H1 (cell line): ENCODE data around the gene HOMER2. TPM values are rescaled to one million over a fixed set of nuclear protein-coding genes. Genes with fewer than 3 reads are reported as not detected.

Source experiments
- CTCF ChIA-PET: fragments of 300-600 bp; sonication (Branson Sonifier 250); formaldehyde crosslinking; loops from one replicate; lab custom pipeline; 2021; ENCODE audit not compliant: partially characterized antibody; lab: Charles Lee
- POLR2A ChIA-PET: fragments of 300-600 bp; sonication (Branson Sonifier 250); formaldehyde crosslinking; loops from one replicate; lab custom pipeline; 2021; ENCODE audit warnings: inconsistent platforms; ENCODE audit not compliant: partially characterized antibody; lab: Charles Lee
- DNase-seq, 2 experiments: peaks; one replicate each; pipeline versions ENCODE4 v3.0.0 to v3.0.0-alpha.2; 2010 to 2022; ENCODE audit warnings: low spot score in 2 of 2, low read depth in 1 of 2, mixed read lengths in 1 of 2
- FAIRE-seq: peaks from 2 replicates; lab custom pipeline; 2011; peaks lifted over from hg19 to GRCh38; lab: Jason Lieb, UNC
- H2AFZ ChIP-seq: 2 replicates; pipeline ENCODE4 v1.8.1; 2012; ENCODE audit warnings: low read length, inconsistent platforms
- H2AK5ac ChIP-seq: 2 replicates; pipeline ENCODE4 v1.6.1; 2013; ENCODE audit warnings: low read depth, low read length
- H2BK120ac ChIP-seq: replicated peaks from 2 replicates; pipeline ENCODE3; 2013; ENCODE audit warnings: low read depth, low read length, inconsistent platforms
- H2BK12ac ChIP-seq: 2 replicates; pipeline ENCODE4 v1.6.1; 2013; ENCODE audit warnings: low read depth, low read length
- H2BK15ac ChIP-seq: 2 replicates; pipeline ENCODE4 v1.6.1; 2013; ENCODE audit warnings: low read length
- H2BK20ac ChIP-seq: 2 replicates; pipeline ENCODE4 v1.6.1; 2013; ENCODE audit warnings: low read length
- H2BK5ac ChIP-seq: 2 replicates; pipeline ENCODE4 v1.6.1; 2013; ENCODE audit warnings: low read depth, low read length
- H3K14ac ChIP-seq: 2 replicates; pipeline ENCODE4 v1.6.1; 2013; ENCODE audit warnings: inconsistent platforms; ENCODE audit not compliant: insufficient read length
- H3K18ac ChIP-seq: 2 replicates; pipeline ENCODE4 v1.6.1; 2013; ENCODE audit warnings: low read length; ENCODE audit errors: extremely low read depth
- H3K23ac ChIP-seq: 2 replicates; pipeline ENCODE4 v1.6.1; 2013; ENCODE audit warnings: inconsistent platforms; ENCODE audit not compliant: insufficient read length
- H3K23me2 ChIP-seq: 2 replicates; pipeline ENCODE4 v1.6.1; 2013; ENCODE audit warnings: low read depth, low read length
- H3K27ac ChIP-seq: 2 replicates; pipeline ENCODE4 v1.6.1; 2011; ENCODE audit warnings: low read depth, low read length, inconsistent platforms
- H3K27me3 ChIP-seq, 4 experiments: replicated peaks in 1 of 4; 1 replicate in 1 of 4; 2 replicates in 3 of 4; pipeline versions ENCODE4 v1.6.1 to v1.8.1; 2011 to 2013; ENCODE audit warnings: low read length in 3 of 4, mild to moderate bottlenecking in 3 of 4, inconsistent platforms in 2 of 4, mixed read lengths in 2 of 4, moderate library complexity in 1 of 4; ENCODE audit not compliant: control insufficient read depth in 3 of 4, insufficient read depth in 3 of 4; ENCODE audit errors: extremely low read depth in 1 of 4
- H3K36me3 ChIP-seq, 4 experiments: 2 replicates each; pipeline versions ENCODE4 v1.6.1 to v1.8.1; 2011 to 2013; ENCODE audit warnings: mild to moderate bottlenecking in 4 of 4, low read length in 3 of 4, moderate library complexity in 2 of 4, control low read depth in 1 of 4, inconsistent platforms in 1 of 4; ENCODE audit not compliant: insufficient read depth in 4 of 4, control insufficient read depth in 2 of 4
- H3K4ac ChIP-seq: replicated peaks from 2 replicates; pipeline ENCODE3; 2013; ENCODE audit warnings: low read length, low read depth, mixed read lengths, inconsistent platforms; ENCODE audit not compliant: insufficient read length
- H3K4me1 ChIP-seq, 4 experiments: replicated peaks in 1 of 4; 1 replicate in 1 of 4; 2 replicates in 3 of 4; pipeline versions ENCODE4 v1.6.1 to v1.8.1; 2011 to 2013; ENCODE audit warnings: low read length in 3 of 4, inconsistent platforms in 2 of 4, mixed read lengths in 1 of 4; ENCODE audit not compliant: insufficient read depth in 4 of 4, control insufficient read depth in 3 of 4
- H3K4me2 ChIP-seq, 2 experiments: 2 replicates each; pipeline versions ENCODE4 v1.6.1 to v1.8.1; 2011 to 2013; ENCODE audit warnings: low read depth in 2 of 2, low read length in 2 of 2, control low read depth in 1 of 2, inconsistent platforms in 1 of 2, mild to moderate bottlenecking in 1 of 2; ENCODE audit not compliant: insufficient read depth in 1 of 2
- H3K4me3 ChIP-seq, 4 experiments: fragments of 200-600, 300-600 bp in 1 of 4; sonication (generic), shearing (Covaris generic), sonication (Bioruptor Twin) in 1 of 4; 2 replicates each; pipeline versions ENCODE4 v1.5.1 to v1.8.1; 2011 to 2016; ENCODE audit warnings: low read length in 4 of 4, low read depth in 3 of 4, control low read depth in 2 of 4, inconsistent platforms in 2 of 4, mild to moderate bottlenecking in 2 of 4, mixed read lengths in 1 of 4, moderate library complexity in 1 of 4; ENCODE audit not compliant: insufficient read depth in 2 of 4; ENCODE audit errors: extremely low read depth in 1 of 4
- H3K56ac ChIP-seq: replicated peaks from 2 replicates; pipeline ENCODE3; 2013; ENCODE audit warnings: low read depth, mild to moderate bottlenecking, mixed read lengths, low read length, inconsistent platforms; ENCODE audit not compliant: insufficient read length
- H3K79me1 ChIP-seq: 2 replicates; pipeline ENCODE4 v1.6.1; 2013; ENCODE audit warnings: low read depth, low read length, control low read depth
- H3K79me2 ChIP-seq, 2 experiments: 2 replicates each; pipeline versions ENCODE4 v1.6.1 to v1.8.1; 2012 to 2013; ENCODE audit warnings: low read length in 2 of 2, mild to moderate bottlenecking in 2 of 2, inconsistent platforms in 1 of 2; ENCODE audit not compliant: insufficient read depth in 2 of 2, control insufficient read depth in 1 of 2
- H3K9ac ChIP-seq, 4 experiments: replicated peaks in 1 of 4; 1 replicate in 1 of 4; 2 replicates in 3 of 4; pipeline versions ENCODE4 v1.6.1 to v1.8.1; 2011 to 2013; ENCODE audit warnings: low read depth in 3 of 4, low read length in 3 of 4, control low read depth in 2 of 4, mild to moderate bottlenecking in 2 of 4, moderate library complexity in 2 of 4, inconsistent platforms in 1 of 4; ENCODE audit errors: extremely low read depth in 1 of 4
- H3K9me3 ChIP-seq, 2 experiments: 2 replicates each; pipeline versions ENCODE4 v1.6.1 to v1.8.1; 2012 to 2013; ENCODE audit warnings: mild to moderate bottlenecking in 2 of 2, moderate library complexity in 2 of 2, control low read depth in 1 of 2, inconsistent platforms in 1 of 2, low read depth in 1 of 2, low read length in 1 of 2, mixed read lengths in 1 of 2; ENCODE audit not compliant: insufficient read depth in 2 of 2
- H4K20me1 ChIP-seq, 2 experiments: replicated peaks in 1 of 2; 2 replicates each; pipeline versions ENCODE3 to v1.8.1; 2011 to 2013; ENCODE audit warnings: inconsistent platforms in 2 of 2, low read length in 2 of 2, mild to moderate bottlenecking in 1 of 2; ENCODE audit not compliant: insufficient read depth in 2 of 2, control insufficient read depth in 1 of 2
- H4K5ac ChIP-seq: 2 replicates; pipeline ENCODE4 v1.6.1; 2013; ENCODE audit warnings: low read length, low read depth, mixed read lengths, inconsistent platforms; ENCODE audit not compliant: insufficient read length
- H4K8ac ChIP-seq: 2 replicates; pipeline ENCODE4 v1.8.0; 2013; ENCODE audit warnings: mild to moderate bottlenecking, moderate library complexity, low read length, inconsistent platforms; ENCODE audit not compliant: insufficient read depth; ENCODE audit errors: extremely low read depth
- H4K91ac ChIP-seq: replicated peaks from 2 replicates; pipeline ENCODE3; 2013; ENCODE audit warnings: low read length, mixed read lengths, inconsistent platforms; ENCODE audit not compliant: insufficient read length
- ATF2 ChIP-seq: IDR thresholded peaks from 2 replicates; pipeline ENCODE4 v1.6.1; 2012; ENCODE audit warnings: low read length, inconsistent platforms
- CEBPB ChIP-seq: IDR thresholded peaks from 2 replicates; pipeline ENCODE4 v1.6.1; 2012; ENCODE audit warnings: low read depth, low read length
- RXRA ChIP-seq: IDR thresholded peaks from 2 replicates; pipeline ENCODE4 v1.6.1; 2011; ENCODE audit warnings: low read depth, mild to moderate bottlenecking, low read length, moderate library complexity; ENCODE audit not compliant: insufficient read depth
- SUZ12 ChIP-seq: fragments of 200-600 bp; sonication (generic); IDR thresholded peaks from 2 replicates; pipeline ENCODE4 v1.6.1; 2012; ENCODE audit warnings: mild to moderate bottlenecking, inconsistent platforms, low read length, moderate library complexity, mixed read lengths
- WGBS, 2 experiments: shearing (Covaris generic) in 1 of 2; methylation state at CpG; one replicate each; pipeline versions ENCODE4 v1.1.6 to v1.1.7; 2013 to 2015; ENCODE audit warnings: low lambda C conversion rate in 2 of 2, mixed read lengths in 2 of 2, inconsistent platforms in 1 of 2, low coverage in 1 of 2, missing lambda C conversion rate in 1 of 2; ENCODE audit not compliant: insufficient replicate concordance in 2 of 2, insufficient coverage in 1 of 2, insufficient read length in 1 of 2; ENCODE audit errors: extremely low coverage in 1 of 2, missing lambda C conversion rate in 1 of 2; 5-methylcytosine and 5-hydroxymethylcytosine counted together
- polyA plus RNA-seq, 7 experiments: library from polyadenylated mRNA; depleted of rRNA in 3 of 7; stranded (reverse) in 5 of 7; unstranded in 2 of 7; fragments of >200 nt in 5 of 7; fragments of 200-250 nt in 2 of 7; gene quantifications; 1 replicate in 5 of 7; 2 replicates in 1 of 7; 4 replicates in 1 of 7; pipeline versions ENCODE4 v1.2.1 to v1.2.3, GENCODE V29; 2011 to 2013; ENCODE audit warnings: missing spikeins in 2 of 7, mixed read lengths in 2 of 7
- total RNA-seq: library from RNA; stranded (reverse); fragmentation: NEBNext Ultra II Directional; extraction: Animal tissue kit (Norgen Biotek cat#: 25700); gene quantifications from 2 replicates; pipeline ENCODE4 v1.2.1, GENCODE V29; 2021

HOMER2 gene
- total and polyA plus RNA-seq, 2 of the 8 experiments (the other 6 are each of a cell fraction or from before 2014, with no cell fraction given), result 12.5 to 27.6 TPM

- Histone ChIP-seq H3K9me3 (no peaks in the 10 kb centered on the region), H4K20me1 (no peaks in the 10 kb centered on the region), H3K4me1 (no peaks in the 10 kb centered on the region), H2AK5ac (no peak overlapping the region), H3K18ac (no peak overlapping the region), H3K23me2 (no peaks in the 10 kb centered on the region), H2BK12ac (no peak overlapping the region), H2BK15ac (no peak overlapping the region), H3K9ac (no peak overlapping the region), H3K79me2 (no peaks in the 10 kb centered on the region), H3K27ac (no peak overlapping the region), H3K23ac (no peak overlapping the region), H4K8ac (no peak overlapping the region), H2BK20ac (no peak overlapping the region), H3K27me3 (no peaks in the 10 kb centered on the region), H4K91ac (no peak overlapping the region), H3K4me3 (no peak overlapping the region), H3K4ac (no peak overlapping the region), H3K36me3 (no peaks in the 10 kb centered on the region), H2BK120ac (no peak overlapping the region), H3K56ac (no peak overlapping the region), H2BK5ac (no peak overlapping the region), H2AFZ (no peak overlapping the region), H4K5ac (no peak overlapping the region), H3K14ac (no peak overlapping the region), H3K79me1 (no peaks in the 10 kb centered on the region), H3K4me2 (no peak overlapping the region)
- TF ChIP-seq RXRA, result no peak
- TF ChIP-seq CEBPB, result no peak
- TF ChIP-seq ATF2, result no peak
- no peak for TF ChIP-seq SUZ12
- DNase-seq, result no peak
- ChIA-PET CTCF (interaction anchor here (0.6 to 1.1 kb wide), 4 partner anchors 9 to 174 kb away, joined by 3 to 6 read pairs (median 4); no protein-coding TSS in a partner anchor), POLR2A (interaction anchor here (0.7 kb wide), 1 partner anchor 17 kb away, joined by 3 read pairs; no protein-coding TSS in a partner anchor)
- no peak for FAIRE-seq
- 90% methylated on average over 7 of the region's 7 CpGs; no CpG with 5 or more reads in 1 of the 2 experiments for WGBS, 2 experiments
Observed at GRCh38 chr15:82871832-82872484, 80.6 kb downstream of the HOMER2 start.
